ENCODE data around the gene ANKRD12. TPM values are rescaled to one million over a fixed set of nuclear protein-coding genes. Genes with fewer than 3 reads are reported as not detected.

The ANKRD12 gene
- total RNA-seq, 1 donor from 2014 or later: 9.2 TPM

- no peak for FAIRE-seq
- TF ChIP-seq, protein P1, sequence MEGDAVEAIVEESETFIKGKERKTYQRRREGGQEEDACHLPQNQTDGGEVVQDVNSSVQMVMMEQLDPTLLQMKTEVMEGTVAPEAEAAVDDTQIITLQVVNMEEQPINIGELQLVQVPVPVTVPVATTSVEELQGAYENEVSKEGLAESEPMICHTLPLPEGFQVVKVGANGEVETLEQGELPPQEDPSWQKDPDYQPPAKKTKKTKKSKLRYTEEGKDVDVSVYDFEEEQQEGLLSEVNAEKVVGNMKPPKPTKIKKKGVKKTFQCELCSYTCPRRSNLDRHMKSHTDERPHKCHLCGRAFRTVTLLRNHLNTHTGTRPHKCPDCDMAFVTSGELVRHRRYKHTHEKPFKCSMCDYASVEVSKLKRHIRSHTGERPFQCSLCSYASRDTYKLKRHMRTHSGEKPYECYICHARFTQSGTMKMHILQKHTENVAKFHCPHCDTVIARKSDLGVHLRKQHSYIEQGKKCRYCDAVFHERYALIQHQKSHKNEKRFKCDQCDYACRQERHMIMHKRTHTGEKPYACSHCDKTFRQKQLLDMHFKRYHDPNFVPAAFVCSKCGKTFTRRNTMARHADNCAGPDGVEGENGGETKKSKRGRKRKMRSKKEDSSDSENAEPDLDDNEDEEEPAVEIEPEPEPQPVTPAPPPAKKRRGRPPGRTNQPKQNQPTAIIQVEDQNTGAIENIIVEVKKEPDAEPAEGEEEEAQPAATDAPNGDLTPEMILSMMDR (IDR thresholded peaks at IDR 0.05; ENCODE audit: insufficient read depth, low read length, severe bottlenecking): no peak
- DNase-seq (ENCODE audit: low read depth): no peak
These were observed 68.1 kb downstream of the ANKRD12 start for GRCh38 chr18:9204659-9205058.

GRCh38 chr18:9206421-9206820 lies 69.8 kb downstream of the ANKRD12 start:
- H3K27me3 ChIP-seq (ENCODE audit: control insufficient read depth, insufficient read depth, low read length): no peaks in the 10 kb centered on the region
- FAIRE-seq (no peak), DNase-seq (ENCODE audit: low read depth) (no peak)
- H3K4me3 ChIP-seq (ENCODE audit: low read depth, low read length): no peak overlapping the region
- TF ChIP-seq, protein P1 (IDR thresholded peaks at IDR 0.05; ENCODE audit: insufficient read depth, low read length, severe bottlenecking): no peak
- peaks cover 1% of the 10 kb centered on the region for H3K36me3 ChIP-seq (ENCODE audit: control insufficient read depth, insufficient read depth, low read length)

More at GRCh38 chr18:9204659-9205058, 68.1 kb downstream of the ANKRD12 start:
- Histone ChIP-seq H3K27me3 (ENCODE audit: control insufficient read depth, insufficient read depth, low read length) (no peaks in the 10 kb centered on the region), H3K36me3 (ENCODE audit: control insufficient read depth, insufficient read depth, low read length) (peaks cover 1% of the 10 kb centered on the region), H3K4me3 (ENCODE audit: low read depth, low read length) (no peak overlapping the region)

GRCh38 chr18:9209279-9209678 lies 72.7 kb downstream of the ANKRD12 start:
- FAIRE-seq (no peak), DNase-seq (ENCODE audit: low read depth) (no peak)
- TF ChIP-seq, protein P1 (IDR thresholded peaks at IDR 0.05; ENCODE audit: insufficient read depth, low read length, severe bottlenecking): no peak
- Histone ChIP-seq H3K4me3 (ENCODE audit: low read depth, low read length) (no peak overlapping the region), H3K27me3 (ENCODE audit: control insufficient read depth, insufficient read depth, low read length) (no peaks in the 10 kb centered on the region), H3K36me3 (ENCODE audit: control insufficient read depth, insufficient read depth, low read length) (no peaks in the 10 kb centered on the region)

DNA sequence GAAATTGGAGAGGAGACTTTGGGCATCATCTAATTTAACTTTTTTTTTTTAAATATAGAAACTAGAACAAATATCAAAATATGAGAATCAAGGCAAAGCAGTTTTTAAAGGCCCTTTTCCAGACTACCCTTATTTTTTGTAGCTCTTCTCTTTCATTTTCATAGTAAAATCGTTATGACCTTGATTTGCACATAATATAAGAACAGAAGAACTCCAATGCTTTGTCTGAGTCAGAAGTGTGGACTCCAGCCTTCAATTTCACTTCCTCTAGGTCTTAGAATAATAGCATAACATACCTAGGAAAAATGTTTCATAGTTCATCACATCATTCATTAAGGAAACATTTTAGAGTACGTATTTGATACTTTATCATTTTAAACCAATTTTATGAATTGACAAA lies 74.4 kb downstream of the ANKRD12 start:
- Histone ChIP-seq H3K4me3 (ENCODE audit: low read depth, low read length) (no peak overlapping the region), H3K27me3 (ENCODE audit: control insufficient read depth, insufficient read depth, low read length) (no peaks in the 10 kb centered on the region), H3K36me3 (ENCODE audit: control insufficient read depth, insufficient read depth, low read length) (peaks cover 2% of the 10 kb centered on the region)
- no peak for FAIRE-seq
- DNase-seq (ENCODE audit: low read depth): no peak
- TF ChIP-seq, protein P1 (IDR thresholded peaks at IDR 0.05; ENCODE audit: insufficient read depth, low read length, severe bottlenecking): no peak

- TF ChIP-seq, protein P1 (IDR thresholded peaks at IDR 0.05; ENCODE audit: insufficient read depth, low read length, severe bottlenecking): no peak
- Histone ChIP-seq H3K36me3 (ENCODE audit: control insufficient read depth, insufficient read depth, low read length) (peaks cover 2% of the 10 kb centered on the region), H3K27me3 (ENCODE audit: control insufficient read depth, insufficient read depth, low read length) (no peaks in the 10 kb centered on the region), H3K4me3 (ENCODE audit: low read depth, low read length) (no peak overlapping the region)
- DNase-seq (ENCODE audit: low read depth) (no peak), FAIRE-seq (no peak)
These were observed 75.4 kb downstream of the ANKRD12 start for GRCh38 chr18:9211955-9212354.

DNA sequence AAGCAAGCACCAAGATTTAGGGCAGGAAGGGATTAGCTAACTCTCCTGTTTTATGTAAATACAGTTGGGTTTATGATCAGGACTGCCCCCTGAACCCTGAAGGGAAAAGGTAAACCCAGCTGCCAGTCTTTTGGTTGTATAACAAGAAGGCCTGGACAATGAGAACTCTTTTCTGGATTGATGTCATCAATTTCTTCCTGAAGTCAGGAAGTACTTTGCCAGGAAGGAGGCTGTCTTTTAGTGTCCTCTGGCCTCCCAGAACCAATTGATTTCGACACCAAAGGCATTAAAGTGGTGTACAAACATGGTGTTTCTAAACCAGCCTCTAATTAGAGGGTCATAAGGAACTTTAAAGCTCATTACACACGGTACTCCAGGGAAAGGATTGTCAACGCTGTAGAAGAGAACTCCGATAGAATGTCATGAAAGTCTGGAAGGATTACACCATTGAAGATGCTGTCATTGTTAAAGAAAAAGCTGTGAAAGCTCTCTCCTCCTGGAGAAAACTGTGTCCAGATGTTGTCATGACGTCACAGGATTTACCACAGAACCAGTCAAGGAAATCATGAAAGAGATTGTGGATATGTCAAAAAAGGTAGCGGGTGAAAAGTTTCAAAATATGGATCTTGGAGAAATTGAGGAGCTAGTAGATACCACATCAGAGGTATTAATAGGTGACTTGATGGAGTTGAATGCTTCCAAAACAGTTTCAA lies 78.8 kb downstream of the ANKRD12 start:
- Histone ChIP-seq H3K36me3 (ENCODE audit: control insufficient read depth, insufficient read depth, low read length) (peaks cover 3% of the 10 kb centered on the region), H3K27me3 (ENCODE audit: control insufficient read depth, insufficient read depth, low read length) (no peaks in the 10 kb centered on the region), H3K4me3 (ENCODE audit: low read depth, low read length) (no peak overlapping the region)
- FAIRE-seq: no peak
- TF ChIP-seq, protein P1 (IDR thresholded peaks at IDR 0.05; ENCODE audit: insufficient read depth, low read length, severe bottlenecking): no peak
- no peak for DNase-seq (ENCODE audit: low read depth)

All from bronchial epithelial cell (primary cell).